Adipocyte (in vitro differentiated cells): ENCODE measurements around the gene SACM1L.

Source experiments
- DNase-seq: peaks from one replicate; pipeline ENCODE4 v3.0.0-alpha.2; 2015; ENCODE audit warnings: low read depth
- H3K27me3 ChIP-seq: replicated peaks from 2 replicates; pipeline ENCODE4 v1.7.0; 2013; ENCODE audit warnings: mild to moderate bottlenecking, low read length, moderate library complexity; ENCODE audit not compliant: control insufficient read depth, insufficient read depth
- H3K36me3 ChIP-seq: 2 replicates; pipeline ENCODE4 v1.7.0; 2013; ENCODE audit warnings: low read length, mild to moderate bottlenecking, moderate library complexity; ENCODE audit not compliant: control insufficient read depth, insufficient read depth, severe bottlenecking
- H3K4me1 ChIP-seq: 2 replicates; pipeline ENCODE4 v1.7.0; 2013; ENCODE audit warnings: mild to moderate bottlenecking, low read length, moderate library complexity; ENCODE audit not compliant: control insufficient read depth, insufficient read depth
- H3K4me3 ChIP-seq: 2 replicates; pipeline ENCODE4 v1.7.0; 2013; ENCODE audit warnings: mild to moderate bottlenecking, low read length, moderate library complexity
- H3K9ac ChIP-seq: 2 replicates; pipeline ENCODE4 v1.7.0; 2013; ENCODE audit warnings: mild to moderate bottlenecking, low read length, moderate library complexity
- H3K9me3 ChIP-seq: 2 replicates; pipeline ENCODE4 v1.7.0; 2013; ENCODE audit warnings: mild to moderate bottlenecking, low read length, moderate library complexity; ENCODE audit not compliant: control insufficient read depth

Gene SACM1L

GRCh38 chr3:45774581-45775521, 85.7 kb downstream of the SACM1L start:
- Histone ChIP-seq H3K4me3 (no peak overlapping the region), H3K4me1 (no peaks in the 10 kb centered on the region), H3K36me3 (no peaks in the 10 kb centered on the region), H3K9ac (no peak overlapping the region), H3K9me3 (no peaks in the 10 kb centered on the region), H3K27me3 (peaks cover 89% of the 10 kb centered on the region)
- DNase-seq, result no peak

- H3K4me3 ChIP-seq, result no peak overlapping the region
- DNase-seq, result no peak
- no peaks in the 10 kb centered on the region for H3K4me1 ChIP-seq
- no peaks in the 10 kb centered on the region for H3K9me3 ChIP-seq
- H3K27me3 ChIP-seq, result peaks cover 85% of the 10 kb centered on the region
- H3K9ac ChIP-seq, result no peak overlapping the region
- H3K36me3 ChIP-seq, result no peaks in the 10 kb centered on the region
Measured at GRCh38 chr3:45775571-45776300, 86.5 kb downstream of the SACM1L start.

GRCh38 chr3:45776301-45776595, 87.1 kb downstream of the SACM1L start:
- H3K4me1 ChIP-seq, result no peaks in the 10 kb centered on the region
- H3K36me3 ChIP-seq, result no peaks in the 10 kb centered on the region
- no peaks in the 10 kb centered on the region for H3K9me3 ChIP-seq
- H3K4me3 ChIP-seq, result no peak overlapping the region
- no peak overlapping the region for H3K9ac ChIP-seq
- DNase-seq, result no peak
- peaks cover 84% of the 10 kb centered on the region for H3K27me3 ChIP-seq

- H3K4me1 ChIP-seq, result no peaks in the 10 kb centered on the region
- DNase-seq, result no peak
- H3K4me3 ChIP-seq, result no peak overlapping the region
- H3K36me3 ChIP-seq, result no peaks in the 10 kb centered on the region
- H3K27me3 ChIP-seq, result peaks cover 84% of the 10 kb centered on the region
- no peaks in the 10 kb centered on the region for H3K9me3 ChIP-seq
- H3K9ac ChIP-seq, result no peak overlapping the region
Measured at GRCh38 chr3:45776611-45777010, 87.4 kb downstream of the SACM1L start.

- no peak for DNase-seq
- Histone ChIP-seq H3K4me3 (no peak overlapping the region), H3K9ac (no peak overlapping the region), H3K4me1 (no peaks in the 10 kb centered on the region), H3K27me3 (peaks cover 85% of the 10 kb centered on the region), H3K9me3 (no peaks in the 10 kb centered on the region), H3K36me3 (no peaks in the 10 kb centered on the region)
Measured at GRCh38 chr3:45777111-45777745, 88.0 kb downstream of the SACM1L start.

GRCh38 chr3:45777746-45778386, 88.7 kb downstream of the SACM1L start:
- no peaks in the 10 kb centered on the region for H3K36me3 ChIP-seq
- DNase-seq, result no peak
- H3K9me3 ChIP-seq, result no peaks in the 10 kb centered on the region
- peaks cover 86% of the 10 kb centered on the region for H3K27me3 ChIP-seq
- no peak overlapping the region for H3K9ac ChIP-seq
- H3K4me3 ChIP-seq, result no peak overlapping the region
- no peaks in the 10 kb centered on the region for H3K4me1 ChIP-seq

GRCh38 chr3:45778761-45779201, 89.6 kb downstream of the SACM1L start:
- Histone ChIP-seq H3K4me3 (no peak overlapping the region), H3K36me3 (no peaks in the 10 kb centered on the region), H3K9ac (no peak overlapping the region), H3K4me1 (no peaks in the 10 kb centered on the region), H3K27me3 (peaks cover 82% of the 10 kb centered on the region), H3K9me3 (no peaks in the 10 kb centered on the region)
- no peak for DNase-seq

- Histone ChIP-seq H3K4me3 (no peak overlapping the region), H3K9me3 (peaks cover 9% of the 10 kb centered on the region), H3K9ac (no peak overlapping the region), H3K4me1 (no peaks in the 10 kb centered on the region), H3K36me3 (no peaks in the 10 kb centered on the region), H3K27me3 (peaks cover 75% of the 10 kb centered on the region)
- no peak for DNase-seq
Measured at GRCh38 chr3:45779746-45780735, 90.8 kb downstream of the SACM1L start.

GRCh38 chr3:45781271-45781670, 92.1 kb downstream of the SACM1L start:
- peaks cover 68% of the 10 kb centered on the region for H3K27me3 ChIP-seq
- H3K9ac ChIP-seq, result no peak overlapping the region
- H3K36me3 ChIP-seq, result no peaks in the 10 kb centered on the region
- H3K4me1 ChIP-seq, result no peaks in the 10 kb centered on the region
- peaks cover 11% of the 10 kb centered on the region for H3K9me3 ChIP-seq
- DNase-seq, result no peak
- H3K4me3 ChIP-seq, result no peak overlapping the region

GRCh38 chr3:45781841-45782240, 92.6 kb downstream of the SACM1L start:
- DNase-seq, result no peak
- H3K9me3 ChIP-seq, result peaks cover 11% of the 10 kb centered on the region
- H3K27me3 ChIP-seq, result peaks cover 63% of the 10 kb centered on the region
- no peak overlapping the region for H3K4me3 ChIP-seq
- no peak overlapping the region for H3K9ac ChIP-seq
- no peaks in the 10 kb centered on the region for H3K4me1 ChIP-seq
- H3K36me3 ChIP-seq, result no peaks in the 10 kb centered on the region
